ENCODE data around the gene JUP. TPM values are rescaled to one million over a fixed set of nuclear protein-coding genes. Genes with fewer than 3 reads are reported as not detected.

The JUP gene
- total and polyA plus RNA-seq, 9 donors: 18.6 to 65.2 (median 36.1) TPM

DNA sequence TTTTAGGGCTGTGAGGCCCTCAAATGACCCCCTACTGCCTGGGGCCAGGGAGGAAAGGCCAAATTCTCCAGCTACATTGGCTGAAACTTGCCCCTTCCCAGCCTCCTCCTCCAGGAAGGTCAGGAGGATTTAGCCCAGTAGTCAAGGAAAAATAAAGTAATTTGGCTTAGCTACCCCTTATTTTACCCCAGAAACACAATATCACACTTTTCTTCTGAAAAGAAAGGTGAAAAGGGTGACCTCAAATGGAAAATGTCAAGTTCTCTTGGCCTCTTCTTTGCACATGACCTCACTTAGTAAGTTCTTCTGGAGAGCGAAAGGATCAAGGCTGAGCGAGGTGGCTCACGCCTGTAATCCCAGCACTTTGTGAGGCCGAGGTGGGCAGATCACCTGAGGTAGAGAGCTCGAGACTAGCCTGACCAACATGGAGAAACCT is 8.0 kb upstream of the JUP start:
- no CpG with 5 or more reads among the region's 5 CpGs for WGBS (ENCODE audit: insufficient coverage)
- Histone ChIP-seq H3K27ac (ENCODE audit: low read length) (no peak overlapping the region), H3K9me3 (replicated peaks; ENCODE audit: control insufficient read depth, low read depth, low read length) (no peaks in the 10 kb centered on the region)

DNA sequence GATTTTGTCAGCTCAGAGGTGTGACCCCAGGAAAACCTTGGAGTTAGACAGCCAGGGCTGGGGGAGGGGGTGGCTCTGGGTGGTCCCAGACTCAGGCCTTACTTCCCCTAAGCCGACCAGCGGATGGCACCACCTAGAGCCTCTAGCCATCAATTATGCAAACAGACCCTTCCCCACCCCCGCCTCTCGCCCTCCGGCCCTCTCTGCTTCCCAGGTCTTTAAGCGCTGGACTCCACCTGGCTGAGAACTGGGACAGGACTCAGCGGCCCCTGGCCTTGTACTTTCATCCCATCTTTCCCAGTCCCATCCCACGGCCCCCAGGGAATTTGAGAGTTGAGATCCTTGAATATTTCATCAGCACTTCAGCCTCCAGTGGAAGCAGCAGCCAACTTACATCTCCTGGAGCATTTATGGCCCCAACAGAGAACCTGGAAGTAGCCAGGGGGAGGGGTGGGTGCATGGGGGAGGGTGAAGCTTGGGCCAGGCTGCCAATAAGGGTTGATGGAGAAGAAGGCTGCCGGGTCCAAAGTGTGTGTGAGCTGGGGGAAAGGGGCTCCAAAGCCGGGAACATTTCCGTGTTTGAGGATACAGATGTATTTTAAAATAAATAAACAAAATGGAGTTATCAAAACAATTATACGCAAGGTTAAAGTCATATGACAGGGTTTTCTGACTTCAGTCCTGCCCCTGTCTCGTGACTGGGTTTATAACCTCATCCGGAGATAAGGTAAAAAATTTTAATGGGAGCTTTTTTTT is 7.5 kb upstream of the JUP start:
- Histone ChIP-seq H3K9me3 (replicated peaks; ENCODE audit: control insufficient read depth, low read depth, low read length) (no peaks in the 10 kb centered on the region), H3K4me1 (ENCODE audit: control insufficient read depth, insufficient read depth, low read length) (peaks cover 21% of the 10 kb centered on the region), H3K27me3 (ENCODE audit: control insufficient read depth, insufficient read depth, low read length) (no peaks in the 10 kb centered on the region), H3K36me3 (ENCODE audit: control insufficient read depth, insufficient read depth, low read length) (no peaks in the 10 kb centered on the region), H3K27ac (ENCODE audit: low read length) (peak overlapping the region; percentile 29), H3K4me3 (ENCODE audit: low read length) (no peak overlapping the region)
- DNase-seq: no peak
- WGBS (ENCODE audit: insufficient coverage): 50% methylated on average over 1 of the region's 14 CpGs

More for the DNA sequence above, 8.0 kb upstream of the JUP start:
- Histone ChIP-seq H3K4me3 (ENCODE audit: low read length) (no peak overlapping the region), H3K36me3 (ENCODE audit: control insufficient read depth, insufficient read depth, low read length) (no peaks in the 10 kb centered on the region), H3K4me1 (ENCODE audit: control insufficient read depth, insufficient read depth, low read length) (peaks cover 21% of the 10 kb centered on the region), H3K27me3 (ENCODE audit: control insufficient read depth, insufficient read depth, low read length) (no peaks in the 10 kb centered on the region)
- no peak for DNase-seq

GRCh38 chr17:41792845-41793783 is 6.6 kb upstream of the JUP start:
- H3K27ac ChIP-seq (ENCODE audit: low read length): peak overlapping the region; percentile 29
- 8% methylated on average over 7 of the region's 22 CpGs for WGBS (ENCODE audit: insufficient coverage)
- H3K4me1 ChIP-seq (ENCODE audit: control insufficient read depth, insufficient read depth, low read length): peaks cover 21% of the 10 kb centered on the region
- no peaks in the 10 kb centered on the region for H3K27me3 ChIP-seq (ENCODE audit: control insufficient read depth, insufficient read depth, low read length)
- H3K4me3 ChIP-seq (ENCODE audit: low read length): no peak overlapping the region
- H3K9me3 ChIP-seq (replicated peaks; ENCODE audit: control insufficient read depth, low read depth, low read length): no peaks in the 10 kb centered on the region
- H3K36me3 ChIP-seq (ENCODE audit: control insufficient read depth, insufficient read depth, low read length): no peaks in the 10 kb centered on the region
- DNase-seq: peak; percentile 35

GRCh38 chr17:41787021-41787418 is 509 bp upstream of the JUP start:
- peaks cover 35% of the 10 kb centered on the region for H3K4me1 ChIP-seq (ENCODE audit: control insufficient read depth, insufficient read depth, low read length)
- DNase-seq: no peak
- no CpG with 5 or more reads among the region's 4 CpGs for WGBS (ENCODE audit: insufficient coverage)
- no peak overlapping the region for H3K4me3 ChIP-seq (ENCODE audit: low read length)
- no peak overlapping the region for H3K27ac ChIP-seq (ENCODE audit: low read length)
- H3K27me3 ChIP-seq (ENCODE audit: control insufficient read depth, insufficient read depth, low read length): no peaks in the 10 kb centered on the region
- H3K9me3 ChIP-seq (replicated peaks; ENCODE audit: control insufficient read depth, low read depth, low read length): no peaks in the 10 kb centered on the region
- no peaks in the 10 kb centered on the region for H3K36me3 ChIP-seq (ENCODE audit: control insufficient read depth, insufficient read depth, low read length)

GRCh38 chr17:41785859-41786226 is 668 bp downstream of the JUP start:
- H3K27me3 ChIP-seq (ENCODE audit: control insufficient read depth, insufficient read depth, low read length): no peaks in the 10 kb centered on the region
- peak overlapping the region; percentile 65 for H3K27ac ChIP-seq (ENCODE audit: low read length)
- peak overlapping the region; percentile 58 for H3K4me3 ChIP-seq (ENCODE audit: low read length)
- DNase-seq: no peak
- WGBS (ENCODE audit: insufficient coverage): 0% methylated on average over 22 of the region's 22 CpGs
- no peaks in the 10 kb centered on the region for H3K9me3 ChIP-seq (replicated peaks; ENCODE audit: control insufficient read depth, low read depth, low read length)
- H3K4me1 ChIP-seq (ENCODE audit: control insufficient read depth, insufficient read depth, low read length): peaks cover 40% of the 10 kb centered on the region
- no peaks in the 10 kb centered on the region for H3K36me3 ChIP-seq (ENCODE audit: control insufficient read depth, insufficient read depth, low read length)

DNA sequence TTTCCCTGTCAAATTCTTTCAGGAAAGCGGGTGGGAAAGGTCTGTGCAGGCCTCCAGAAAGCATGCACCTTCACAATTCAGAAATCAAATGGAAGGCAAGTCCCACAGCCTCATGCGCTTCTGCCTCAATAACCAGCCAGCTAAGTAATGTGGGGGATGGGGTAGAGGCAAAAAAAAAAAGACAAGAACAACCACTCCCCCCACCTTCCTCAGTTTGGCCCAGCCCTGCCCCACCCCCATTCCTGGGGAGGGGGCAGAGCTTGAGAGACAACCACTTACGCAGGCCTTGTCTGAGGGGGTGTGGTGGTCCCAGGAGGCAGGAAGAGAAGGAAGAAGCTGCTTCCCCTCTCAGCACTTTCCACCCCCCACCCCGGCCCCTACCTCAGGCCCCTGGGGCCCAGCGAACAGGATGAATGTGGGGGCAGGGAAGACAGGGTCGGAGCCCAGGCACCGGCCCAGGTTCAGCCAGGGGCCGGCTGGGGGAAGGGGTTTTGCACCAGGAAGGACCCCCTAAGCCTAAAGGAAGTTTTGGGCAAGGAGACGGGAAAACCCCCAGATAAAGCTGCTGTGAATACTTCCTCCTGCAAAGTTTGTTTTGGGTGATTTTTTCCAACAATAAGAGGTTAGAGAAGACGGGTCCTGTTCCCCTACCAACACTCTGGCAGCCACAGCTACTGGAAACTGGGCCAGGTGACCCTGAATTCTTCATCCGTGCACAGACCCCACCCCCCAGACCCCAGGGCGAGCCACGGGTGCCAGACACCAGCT is 1.2 kb downstream of the JUP start:
- H3K9me3 ChIP-seq (replicated peaks; ENCODE audit: control insufficient read depth, low read depth, low read length): no peaks in the 10 kb centered on the region
- DNase-seq: peak; percentile 85
- H3K27me3 ChIP-seq (ENCODE audit: control insufficient read depth, insufficient read depth, low read length): no peaks in the 10 kb centered on the region
- no peaks in the 10 kb centered on the region for H3K36me3 ChIP-seq (ENCODE audit: control insufficient read depth, insufficient read depth, low read length)
- H3K4me1 ChIP-seq (ENCODE audit: control insufficient read depth, insufficient read depth, low read length): peaks cover 40% of the 10 kb centered on the region
- peak overlapping the region; percentile 65 for H3K27ac ChIP-seq (ENCODE audit: low read length)
- WGBS (ENCODE audit: insufficient coverage): 5% methylated on average over 8 of the region's 13 CpGs
- H3K4me3 ChIP-seq (ENCODE audit: low read length): peak overlapping the region; percentile 58

DNA sequence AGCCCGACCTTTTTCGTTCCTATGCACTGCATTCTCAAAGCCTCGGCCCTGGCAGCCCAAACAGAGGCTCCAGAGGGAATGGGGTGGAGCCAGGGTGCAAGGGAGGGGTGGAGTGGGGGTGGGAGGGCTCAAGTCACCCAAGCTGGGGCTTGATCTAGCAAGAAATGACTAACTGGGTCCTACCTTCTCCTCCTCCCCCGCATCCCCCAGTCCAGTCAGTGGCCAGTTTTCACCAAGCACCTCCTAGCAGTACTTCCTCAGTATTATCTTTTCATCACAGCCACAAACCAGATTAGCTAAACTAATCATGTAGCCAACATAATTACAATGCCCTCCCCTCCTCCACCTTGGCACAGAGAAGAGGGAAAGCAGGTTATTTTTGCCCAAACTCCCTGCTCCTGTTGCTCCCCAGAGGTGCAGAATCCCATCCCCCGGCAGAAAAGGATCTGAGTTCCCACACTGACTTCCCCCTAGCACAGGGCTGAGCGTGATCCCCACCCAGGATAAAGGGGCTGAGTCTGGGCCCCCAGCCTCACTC is 2.2 kb downstream of the JUP start:
- no peaks in the 10 kb centered on the region for H3K36me3 ChIP-seq (ENCODE audit: control insufficient read depth, insufficient read depth, low read length)
- no peak overlapping the region for H3K4me3 ChIP-seq (ENCODE audit: low read length)
- H3K4me1 ChIP-seq (ENCODE audit: control insufficient read depth, insufficient read depth, low read length): peaks cover 40% of the 10 kb centered on the region
- DNase-seq: no peak
- 36% methylated on average over 3 of the region's 6 CpGs for WGBS (ENCODE audit: insufficient coverage)
- no peaks in the 10 kb centered on the region for H3K9me3 ChIP-seq (replicated peaks; ENCODE audit: control insufficient read depth, low read depth, low read length)
- H3K27ac ChIP-seq (ENCODE audit: low read length): peak overlapping the region; percentile 29
- H3K27me3 ChIP-seq (ENCODE audit: control insufficient read depth, insufficient read depth, low read length): no peaks in the 10 kb centered on the region

GRCh38 chr17:41782142-41782541 is 4.4 kb downstream of the JUP start:
- H3K36me3 ChIP-seq (ENCODE audit: control insufficient read depth, insufficient read depth, low read length): no peaks in the 10 kb centered on the region
- no peak overlapping the region for H3K4me3 ChIP-seq (ENCODE audit: low read length)
- no peak for DNase-seq
- 72% methylated on average over 4 of the region's 4 CpGs for WGBS (ENCODE audit: insufficient coverage)
- H3K4me1 ChIP-seq (ENCODE audit: control insufficient read depth, insufficient read depth, low read length): peaks cover 54% of the 10 kb centered on the region
- no peaks in the 10 kb centered on the region for H3K27me3 ChIP-seq (ENCODE audit: control insufficient read depth, insufficient read depth, low read length)
- H3K27ac ChIP-seq (ENCODE audit: low read length): peak overlapping the region; percentile 42
- H3K9me3 ChIP-seq (replicated peaks; ENCODE audit: control insufficient read depth, low read depth, low read length): no peaks in the 10 kb centered on the region

- peaks cover 59% of the 10 kb centered on the region for H3K4me1 ChIP-seq (ENCODE audit: control insufficient read depth, insufficient read depth, low read length)
- WGBS (ENCODE audit: insufficient coverage): 79% methylated on average over 10 of the region's 13 CpGs
- no peaks in the 10 kb centered on the region for H3K9me3 ChIP-seq (replicated peaks; ENCODE audit: control insufficient read depth, low read depth, low read length)
- H3K27me3 ChIP-seq (ENCODE audit: control insufficient read depth, insufficient read depth, low read length): no peaks in the 10 kb centered on the region
- no peaks in the 10 kb centered on the region for H3K36me3 ChIP-seq (ENCODE audit: control insufficient read depth, insufficient read depth, low read length)
- no peak for DNase-seq
- no peak overlapping the region for H3K27ac ChIP-seq (ENCODE audit: low read length)
- no peak overlapping the region for H3K4me3 ChIP-seq (ENCODE audit: low read length)
Measured at GRCh38 chr17:41781404-41782110, 5.0 kb downstream of the JUP start.
